Stimulated activated CD8-positive, alpha-beta memory T cell treated with anti-CD3 and anti-CD28 coated beads, Interleukin-4, amount 100 ng/mL, for 48 hours (primary cell): ENCODE data around the gene NOXA1.
"Not testable (repeated sequence)": the region's sequence is repeated elsewhere in the genome, so short reads cannot be mapped to it uniquely, and the experiment has no call there.

Experiments used
- DNase-seq: peaks from one replicate; pipeline ENCODE4 v3.0.0-alpha.2; 2020

NOXA1 gene

DNA sequence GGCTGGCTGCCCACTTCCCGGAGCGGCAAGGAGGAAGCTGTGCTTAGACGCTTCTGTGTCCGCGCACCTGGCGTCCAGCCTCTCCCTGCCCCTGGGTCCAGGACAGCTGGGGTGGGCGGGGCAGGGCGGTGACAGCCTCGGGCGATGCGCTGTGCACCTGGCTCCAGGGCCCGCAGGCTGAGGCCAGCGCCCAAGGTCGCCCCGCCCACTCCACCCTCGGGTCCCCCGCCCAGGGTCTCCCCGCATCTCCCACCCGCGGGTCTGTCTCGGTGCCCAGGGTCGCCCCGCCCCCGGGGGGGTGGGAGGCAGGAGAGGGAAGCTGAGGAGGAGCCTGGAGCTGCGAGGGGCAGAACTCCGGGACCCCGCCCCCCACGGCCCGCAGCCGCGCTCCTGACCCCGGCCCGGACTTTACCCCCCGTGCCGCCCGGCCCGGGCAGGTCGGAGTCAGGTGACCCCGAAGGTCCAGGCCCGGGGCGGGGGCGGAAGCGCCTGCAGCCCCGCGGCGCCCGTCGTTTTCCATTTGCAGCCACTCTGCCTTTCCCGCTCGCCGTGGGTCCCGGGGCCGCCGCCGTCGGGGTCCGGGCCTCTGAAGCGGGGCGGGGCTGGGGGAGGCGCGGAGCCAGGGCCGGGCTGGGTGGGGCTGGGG lies 18.2 kb downstream of the NOXA1 start, which contains the start of gene ENTPD8:
TSS of gene ENTPD8 (minus strand) at position 69 of the 646 bp plus-strand sequence. CDS start 3,072 bp downstream, outside the sequence.
- DNase-seq = no peak

DNA sequence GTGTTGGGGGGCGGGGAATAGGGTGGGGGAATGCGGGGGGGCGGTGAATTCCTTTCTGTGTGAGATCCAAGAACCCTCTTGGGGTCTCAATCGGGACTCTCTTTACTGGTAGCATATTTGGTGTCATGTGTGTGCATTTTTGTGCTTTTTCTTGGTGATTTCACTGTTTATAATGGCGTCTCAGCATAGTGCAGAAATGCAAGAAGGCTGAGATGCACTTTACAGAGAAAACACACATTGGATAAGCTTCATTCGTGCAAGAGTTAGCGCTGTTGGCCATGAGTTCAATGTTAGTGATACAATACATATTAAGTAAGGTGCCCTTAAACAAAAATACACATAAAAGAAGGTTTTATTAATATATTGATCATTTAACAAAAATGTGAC lies 18.7 kb downstream of the NOXA1 start:
- no peak for DNase-seq

DNA sequence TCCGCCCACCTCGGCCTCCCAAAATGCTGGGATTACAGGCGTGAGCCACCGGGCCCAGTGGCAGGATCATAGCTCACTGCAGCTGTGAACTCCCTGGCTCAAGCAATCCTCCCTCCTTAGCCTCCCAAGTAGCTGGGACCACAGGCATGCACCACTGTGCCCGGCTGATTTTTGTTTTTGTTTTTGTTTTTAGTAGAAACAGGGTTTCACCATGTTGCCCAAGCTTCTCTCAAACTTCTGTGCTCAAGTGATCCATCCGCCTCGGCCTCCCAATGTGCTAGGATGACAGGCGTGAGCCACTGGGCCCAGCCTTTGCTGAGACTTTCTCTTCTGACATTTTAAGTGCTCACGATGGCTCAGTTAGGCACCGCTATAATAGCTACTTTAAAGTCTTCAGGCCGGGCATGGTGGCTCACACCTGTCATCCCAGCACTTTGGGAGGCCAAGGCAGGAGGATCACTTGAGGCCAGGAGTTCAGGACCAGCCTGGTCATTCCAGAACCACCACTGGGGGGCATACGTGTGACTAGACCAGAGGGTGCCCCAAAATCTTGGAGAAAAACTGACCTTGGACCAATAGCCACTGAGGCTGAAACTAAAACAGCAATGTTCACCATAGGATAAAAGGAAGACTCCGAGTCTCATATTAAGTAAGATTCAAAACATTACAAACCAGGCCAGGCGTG lies 21.1 kb downstream of the NOXA1 start:
- DNase-seq = no peak

DNA sequence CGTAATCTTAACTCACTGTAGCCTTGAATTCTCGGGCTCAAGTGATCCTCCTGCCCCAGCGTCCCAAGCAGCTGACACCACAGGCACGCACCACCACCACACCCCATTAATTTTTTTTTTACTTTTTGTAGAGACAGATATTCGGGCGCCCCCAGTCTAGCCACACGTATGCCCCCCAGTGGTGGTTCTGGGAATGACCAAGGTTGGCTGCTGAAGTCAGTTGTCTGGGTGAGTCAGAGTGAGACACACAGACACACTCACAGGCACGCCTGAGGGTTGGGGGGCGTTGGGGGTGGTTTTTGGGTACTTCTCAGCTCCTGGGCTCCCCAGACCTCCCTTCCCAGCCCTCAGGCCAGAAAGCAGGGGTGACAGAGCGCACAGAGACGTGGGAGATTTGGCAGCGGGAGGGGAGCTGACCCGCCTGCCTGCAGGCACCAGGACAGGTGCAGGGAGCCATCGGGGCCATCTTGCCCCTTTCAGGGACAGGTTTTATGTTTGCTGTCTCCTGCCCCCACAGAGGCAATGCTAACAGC lies 22.1 kb downstream of the NOXA1 start:
- DNase-seq = peak; percentile 93

DNA sequence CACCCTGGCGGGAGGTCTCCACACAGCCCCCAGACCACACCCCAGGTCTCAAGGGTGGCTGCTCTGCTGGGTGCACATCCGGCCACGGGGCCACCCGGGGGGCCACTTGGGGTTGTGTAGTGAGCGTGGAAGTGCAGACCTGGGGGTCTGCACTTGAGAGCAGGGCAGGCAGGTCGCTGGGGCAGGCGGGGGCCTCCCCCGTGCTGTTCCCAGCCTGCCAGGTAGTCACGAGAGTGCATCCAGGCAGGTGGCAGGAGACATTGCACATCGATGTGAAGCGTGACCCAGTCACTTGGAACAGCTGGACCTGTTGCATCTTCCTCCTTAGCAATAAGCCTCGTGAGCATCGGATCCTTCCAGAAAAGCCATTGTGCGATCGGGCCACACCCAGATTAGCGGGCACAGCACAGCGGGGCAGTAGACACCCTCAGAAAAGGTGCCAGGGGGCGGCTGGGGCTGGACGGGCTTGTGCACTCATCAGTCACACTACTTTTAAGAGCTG lies 22.8 kb downstream of the NOXA1 start:
- DNase-seq = no peak

DNA sequence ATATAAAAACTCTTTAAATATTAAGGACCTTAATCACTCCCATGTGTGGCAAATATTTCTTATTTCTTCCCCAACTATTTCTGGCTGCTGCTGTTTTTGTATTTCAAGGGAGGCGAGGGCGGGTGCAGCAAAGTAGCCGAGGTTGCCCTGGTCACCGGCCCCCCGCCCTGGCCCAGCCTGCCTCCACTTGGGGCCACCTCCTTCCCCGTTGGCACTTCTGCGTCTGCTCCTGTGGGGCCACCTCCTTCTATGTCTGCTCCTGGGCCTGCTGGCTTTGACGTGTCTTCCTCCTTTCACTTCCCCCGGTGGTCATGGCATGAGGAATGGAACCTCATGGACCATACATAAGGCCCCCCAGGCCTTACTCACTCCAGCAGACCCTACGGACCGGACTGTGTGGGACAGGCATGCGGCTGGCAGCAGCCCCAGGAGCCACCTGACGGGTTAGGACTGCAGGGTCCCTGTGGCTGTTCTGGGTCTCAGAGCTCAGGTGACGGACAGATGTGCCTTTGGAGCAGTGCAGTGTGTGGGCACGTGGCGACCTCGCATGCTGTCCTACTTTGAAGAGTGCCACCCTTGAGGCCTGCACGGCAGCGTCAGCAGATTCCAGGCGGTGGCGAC lies 23.8 kb downstream of the NOXA1 start:
- DNase-seq = no peak

DNA sequence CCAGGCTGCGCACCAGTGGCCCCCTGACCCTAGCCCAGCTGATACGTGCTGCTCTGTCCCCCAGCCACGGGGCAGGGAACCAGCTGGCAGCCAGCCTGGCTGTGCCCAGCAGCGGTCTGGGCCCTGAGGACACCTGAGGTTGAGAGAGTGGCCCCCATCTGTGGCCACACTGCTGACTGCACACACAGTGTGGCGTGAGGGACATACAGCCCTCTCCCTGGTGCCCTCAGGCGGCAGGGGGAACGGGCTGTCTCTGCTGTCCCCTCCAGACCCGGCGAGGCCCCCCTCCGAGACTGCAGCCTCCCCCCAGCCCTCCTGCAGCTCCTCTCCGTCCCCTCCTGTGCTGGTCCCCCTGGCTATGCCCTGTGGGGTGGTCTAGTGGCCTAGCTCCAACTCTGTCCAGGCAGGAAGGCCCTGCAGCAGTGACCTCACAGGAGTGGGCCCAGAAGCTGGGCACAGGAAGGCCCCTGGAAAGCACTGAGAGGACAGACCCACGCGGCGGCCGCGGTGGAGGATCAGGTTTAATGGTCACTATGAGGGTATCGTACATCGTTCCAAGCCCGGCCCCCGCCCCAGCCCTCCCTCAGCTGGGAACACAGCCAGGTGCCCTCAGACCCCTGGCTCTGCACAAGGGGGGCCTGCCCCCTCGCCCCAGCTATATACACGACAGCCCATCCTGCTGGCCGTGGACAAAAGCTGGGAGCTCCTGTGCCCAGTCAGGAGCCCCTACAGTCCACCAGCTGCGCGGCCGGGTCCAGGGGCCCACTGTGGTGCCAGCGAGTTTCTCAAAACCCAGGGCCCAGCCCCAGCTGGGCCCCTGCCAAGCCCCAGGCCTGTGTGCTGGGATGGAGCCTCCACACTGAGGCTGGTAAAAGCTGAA lies 24.8 kb downstream of the NOXA1 start:
- DNase-seq = no peak

DNA sequence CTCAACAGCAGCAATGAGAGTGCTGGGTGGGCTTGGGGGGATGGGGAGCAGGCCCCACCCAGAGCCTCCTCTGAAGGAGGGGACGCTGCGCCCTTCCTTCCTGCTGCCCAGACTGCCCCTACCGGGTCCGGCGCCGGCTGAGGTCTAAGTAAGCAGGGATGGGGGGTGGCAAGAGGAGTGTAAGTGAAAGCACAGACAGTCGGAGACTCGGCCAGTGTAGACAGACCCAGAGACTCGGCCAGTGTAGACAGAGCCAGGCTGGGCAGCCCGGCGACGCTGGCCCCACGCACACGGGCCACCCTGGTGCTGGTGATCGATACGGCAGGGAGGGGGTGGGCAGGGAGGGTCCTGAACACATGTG lies 25.4 kb downstream of the NOXA1 start:
- DNase-seq = no peak

DNA sequence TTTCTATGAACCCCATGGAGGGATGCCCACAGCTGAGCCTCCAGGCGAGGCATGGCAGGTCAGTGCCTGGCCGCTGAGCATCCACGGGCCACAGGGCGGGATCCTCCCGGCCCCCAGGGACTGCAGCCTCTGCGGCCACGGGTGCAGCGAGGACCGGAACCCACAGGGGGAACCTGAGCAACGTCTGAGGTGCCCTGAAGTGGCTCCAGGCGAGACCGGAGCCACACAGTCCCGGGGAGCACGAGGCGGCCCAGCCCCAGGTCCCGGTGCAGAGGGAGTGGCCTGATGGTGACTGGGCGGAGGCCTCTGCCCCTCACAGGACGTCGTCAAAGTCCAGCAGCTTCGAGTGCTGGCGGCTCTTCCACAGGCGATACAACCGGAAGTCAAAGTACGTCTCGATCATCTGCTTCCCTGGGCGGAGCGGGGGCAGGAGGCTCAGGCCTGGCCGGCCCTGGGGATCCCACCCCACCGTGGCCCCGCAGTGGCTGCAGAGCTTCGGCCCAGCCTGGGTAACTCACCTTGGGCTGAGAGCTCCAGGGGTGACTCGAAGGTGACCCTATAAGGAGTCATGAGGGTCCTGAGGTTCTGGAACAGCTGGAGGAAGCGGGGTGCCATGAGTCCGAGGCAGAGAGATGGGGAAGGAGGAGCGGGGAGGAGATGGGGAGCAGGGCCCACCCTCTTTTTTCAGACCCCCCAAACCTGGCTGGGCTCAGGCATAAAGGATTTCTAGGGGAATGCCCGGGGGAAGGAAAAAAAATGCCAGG lies 26.1 kb downstream of the NOXA1 start:
- DNase-seq = no peak

DNA sequence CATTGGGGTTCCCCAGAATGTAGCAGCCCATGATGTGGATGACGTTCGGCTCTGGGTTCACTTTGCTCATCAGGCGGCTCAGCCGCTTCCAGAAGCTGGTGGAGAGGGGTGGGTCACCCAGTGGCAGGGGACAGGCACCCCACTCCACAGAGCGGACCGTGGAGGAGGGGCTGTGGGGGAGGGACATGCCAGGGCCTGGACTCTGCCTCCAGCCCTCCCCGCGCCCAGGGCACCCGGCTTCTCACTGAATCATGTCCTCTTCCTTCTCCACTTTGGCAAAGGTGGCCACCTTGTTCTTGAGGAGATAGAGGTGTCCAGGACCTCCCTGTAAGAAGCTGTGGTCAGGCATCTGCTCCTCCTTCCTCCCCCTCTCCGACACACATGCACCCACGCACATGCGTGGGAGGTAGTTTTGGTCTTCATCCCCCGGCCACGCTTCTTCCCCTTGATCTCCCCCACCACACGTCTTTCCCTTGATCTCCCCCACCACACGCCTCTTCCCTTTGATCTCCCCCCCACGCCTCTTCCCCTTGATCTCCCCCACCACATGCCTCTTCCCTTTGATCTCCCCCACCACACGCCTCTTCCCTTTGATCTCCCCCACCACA lies 26.8 kb downstream of the NOXA1 start:
- peak; percentile 47 for DNase-seq

DNA sequence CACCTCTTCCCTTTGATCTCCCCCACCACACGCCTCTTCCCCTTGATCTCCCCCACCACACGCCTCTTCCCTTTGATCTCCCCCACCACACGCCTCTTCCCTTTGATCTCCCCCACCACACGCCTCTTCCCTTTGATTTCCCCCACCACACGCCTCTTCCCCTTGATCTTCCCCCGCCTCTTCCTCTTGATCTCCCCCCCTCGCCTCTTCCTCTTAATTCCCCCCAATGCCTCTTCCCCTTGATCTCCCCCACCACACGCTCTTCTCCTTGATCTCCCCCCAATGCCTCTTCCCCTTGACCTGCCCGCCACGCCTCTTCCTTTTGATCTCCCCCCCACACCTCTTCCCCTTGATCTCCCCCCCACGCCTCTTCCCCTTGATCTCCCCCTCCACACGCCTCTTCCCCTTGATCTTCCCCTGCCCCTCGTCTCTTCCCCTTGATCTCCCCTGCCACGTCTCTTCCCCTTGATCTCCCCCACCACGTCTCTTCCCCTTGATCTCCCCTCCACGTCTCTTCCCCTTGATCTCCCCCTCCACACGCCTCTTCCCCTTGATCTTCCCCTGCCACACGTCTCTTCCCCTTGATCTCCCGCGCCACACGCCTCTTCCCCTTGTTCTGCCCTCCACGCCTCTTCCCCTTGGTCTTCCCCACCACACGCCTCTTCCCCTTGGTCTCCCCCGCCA lies 27.5 kb downstream of the NOXA1 start:
- not testable (repeated sequence) for DNase-seq

DNA sequence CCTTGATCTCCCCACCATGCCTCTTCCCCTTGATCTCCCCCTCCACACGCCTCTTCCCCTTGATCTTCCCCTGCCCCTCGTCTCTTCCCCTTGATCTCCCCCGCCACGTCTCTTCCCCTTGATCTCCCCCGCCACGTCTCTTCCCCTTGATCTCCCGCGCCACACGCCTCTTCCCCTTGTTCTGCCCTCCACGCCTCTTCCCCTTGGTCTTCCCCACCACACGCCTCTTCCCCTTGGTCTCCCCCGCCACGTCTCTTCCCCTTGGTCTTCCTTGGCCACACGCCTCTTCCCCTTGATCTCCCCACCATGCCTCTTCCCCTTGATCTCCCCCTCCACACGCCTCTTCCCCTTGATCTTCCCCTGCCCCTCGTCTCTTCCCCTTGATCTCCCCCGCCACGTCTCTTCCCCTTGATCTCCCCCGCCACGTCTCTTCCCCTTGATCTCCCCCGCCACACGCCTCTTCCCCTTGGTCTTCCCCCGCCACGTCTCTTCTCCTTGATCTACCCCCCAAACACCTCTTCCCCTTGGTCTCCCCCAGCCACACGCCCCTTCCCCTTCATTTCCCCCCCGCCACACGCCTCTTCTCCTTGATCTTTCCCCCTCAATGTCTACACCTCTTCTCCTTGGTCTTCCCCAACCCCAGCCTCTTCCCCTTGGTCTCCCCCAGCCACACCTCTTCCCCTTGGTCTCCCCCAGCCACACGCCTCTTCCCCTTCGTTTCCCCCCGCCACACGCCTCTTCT lies 28.2 kb downstream of the NOXA1 start:
- DNase-seq = not testable (repeated sequence)

DNA sequence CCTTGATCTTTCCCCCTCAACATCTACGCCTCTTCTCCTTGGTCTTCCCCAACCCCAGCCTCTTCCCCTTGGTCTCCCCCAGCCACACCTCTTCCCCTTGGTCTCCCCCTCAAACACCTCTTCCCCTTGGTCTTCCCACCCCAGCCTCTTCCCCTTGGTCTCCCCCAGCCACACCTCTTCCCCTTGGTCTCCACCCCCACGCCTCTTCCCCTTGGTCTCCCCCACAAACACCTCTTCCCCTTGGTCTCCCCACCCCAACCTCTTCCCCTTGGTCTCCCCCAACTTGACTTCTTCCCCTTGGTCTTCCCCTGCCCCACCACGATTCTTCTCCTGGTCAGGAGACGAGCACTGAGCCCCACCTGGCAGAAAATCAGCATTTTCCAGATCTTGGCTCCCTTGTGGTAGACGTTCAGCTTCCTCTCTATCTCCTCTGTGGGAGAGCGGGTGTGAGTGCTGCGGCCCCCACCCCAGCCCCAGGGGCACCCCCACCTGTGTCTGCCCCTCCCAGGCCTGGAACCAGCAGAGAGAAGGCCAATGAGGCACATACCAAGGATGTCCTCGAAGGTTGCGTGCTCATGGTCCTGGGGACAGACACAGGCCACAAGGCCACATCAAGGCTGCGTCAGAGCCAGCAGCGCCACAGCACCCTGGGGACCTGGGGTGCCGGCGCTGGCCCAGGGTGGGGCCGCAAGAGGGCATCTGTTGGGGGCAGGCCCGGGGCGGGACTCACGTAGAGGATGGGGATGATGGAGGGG lies 29.0 kb downstream of the NOXA1 start:
- no peak for DNase-seq

DNA sequence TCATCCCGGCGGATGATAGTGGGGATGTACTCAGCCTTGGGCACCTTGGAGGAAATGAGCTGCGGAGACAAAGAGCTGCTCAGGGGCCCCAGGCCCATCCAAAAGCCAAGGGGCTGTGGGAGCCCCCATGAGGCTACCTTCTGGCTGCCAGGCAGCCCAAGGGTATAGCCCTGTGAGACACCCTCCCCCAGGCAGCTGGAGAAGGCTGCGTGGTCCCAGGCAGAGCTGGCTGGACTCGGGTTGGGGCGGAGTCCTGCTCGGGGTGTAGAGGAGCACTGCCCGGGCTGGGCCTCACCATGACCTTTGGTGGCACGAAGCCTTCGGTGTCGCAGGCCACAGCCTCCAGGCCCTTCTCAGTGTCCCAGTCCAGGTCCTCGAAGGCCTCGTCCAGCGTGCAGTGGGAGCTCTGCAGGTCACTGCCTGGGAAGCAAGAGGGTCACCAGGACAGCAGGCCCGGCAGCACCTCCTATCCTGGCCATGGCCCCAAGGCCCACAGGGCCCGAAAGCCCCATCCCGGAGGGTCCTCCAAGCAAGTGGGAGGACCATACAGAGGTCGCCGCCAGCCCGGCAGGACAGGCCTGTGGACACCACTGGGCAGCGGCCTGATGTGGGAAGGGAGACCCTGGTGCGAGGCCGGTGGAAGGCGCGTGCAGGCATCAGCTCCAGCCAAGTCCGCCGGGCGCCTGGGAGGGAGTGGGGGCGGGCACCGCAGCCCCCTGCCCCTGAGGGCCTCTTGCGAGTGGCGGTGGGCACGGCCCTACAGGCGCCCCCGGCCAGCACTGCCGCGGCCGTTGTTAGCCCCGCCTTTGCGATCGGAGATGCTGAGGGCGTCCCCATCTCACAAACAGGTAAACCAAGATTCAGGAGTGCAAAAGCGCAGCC lies 29.8 kb downstream of the NOXA1 start:
- no peak for DNase-seq

DNA sequence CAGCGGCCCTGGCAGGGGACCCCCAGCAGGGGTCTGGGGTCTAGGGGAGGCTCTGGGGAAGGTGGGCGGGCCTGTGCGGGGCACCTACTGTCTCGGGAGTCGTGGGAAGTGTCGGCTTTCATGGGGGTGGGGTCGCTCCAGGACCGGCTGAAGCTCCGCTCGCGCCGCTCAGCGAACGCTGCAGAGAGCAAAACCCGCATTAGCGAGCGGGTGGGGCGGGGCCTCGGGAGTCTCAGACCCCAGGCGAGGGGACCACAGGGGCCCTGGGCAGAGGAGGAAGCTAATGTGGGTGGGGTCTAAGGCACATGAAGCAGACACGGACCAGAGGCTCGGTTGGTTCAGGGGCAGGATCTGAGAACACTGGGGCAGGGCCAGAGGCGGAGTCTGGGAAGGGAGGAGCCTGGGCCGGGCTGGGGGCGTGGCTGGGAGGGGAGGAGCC lies 30.5 kb downstream of the NOXA1 start:
- peak; percentile 80 for DNase-seq

DNA sequence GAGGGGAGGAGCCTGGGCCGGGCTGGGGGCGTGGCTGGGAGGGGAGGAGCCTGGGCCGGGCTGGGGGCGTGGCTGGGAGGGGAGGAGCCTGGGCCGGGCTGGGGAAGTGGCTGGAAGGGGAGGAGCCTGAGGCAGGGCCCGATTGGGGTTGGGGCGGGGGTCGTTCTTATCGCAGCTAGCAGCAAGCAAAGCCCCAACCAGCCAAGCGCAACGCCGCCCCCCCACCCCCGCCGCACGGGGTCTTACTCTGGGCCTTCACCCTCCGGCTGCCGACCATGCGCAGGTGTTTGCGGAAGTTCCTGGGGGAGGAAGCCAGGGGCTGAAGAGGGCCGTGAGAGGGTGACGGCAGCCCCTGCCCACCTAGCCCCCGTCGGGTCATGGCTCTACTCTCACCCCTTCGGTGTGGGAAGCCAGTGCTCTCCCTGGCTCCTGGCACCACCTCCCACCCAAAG lies 31.0 kb downstream of the NOXA1 start:
- DNase-seq = peak; percentile 61

DNA sequence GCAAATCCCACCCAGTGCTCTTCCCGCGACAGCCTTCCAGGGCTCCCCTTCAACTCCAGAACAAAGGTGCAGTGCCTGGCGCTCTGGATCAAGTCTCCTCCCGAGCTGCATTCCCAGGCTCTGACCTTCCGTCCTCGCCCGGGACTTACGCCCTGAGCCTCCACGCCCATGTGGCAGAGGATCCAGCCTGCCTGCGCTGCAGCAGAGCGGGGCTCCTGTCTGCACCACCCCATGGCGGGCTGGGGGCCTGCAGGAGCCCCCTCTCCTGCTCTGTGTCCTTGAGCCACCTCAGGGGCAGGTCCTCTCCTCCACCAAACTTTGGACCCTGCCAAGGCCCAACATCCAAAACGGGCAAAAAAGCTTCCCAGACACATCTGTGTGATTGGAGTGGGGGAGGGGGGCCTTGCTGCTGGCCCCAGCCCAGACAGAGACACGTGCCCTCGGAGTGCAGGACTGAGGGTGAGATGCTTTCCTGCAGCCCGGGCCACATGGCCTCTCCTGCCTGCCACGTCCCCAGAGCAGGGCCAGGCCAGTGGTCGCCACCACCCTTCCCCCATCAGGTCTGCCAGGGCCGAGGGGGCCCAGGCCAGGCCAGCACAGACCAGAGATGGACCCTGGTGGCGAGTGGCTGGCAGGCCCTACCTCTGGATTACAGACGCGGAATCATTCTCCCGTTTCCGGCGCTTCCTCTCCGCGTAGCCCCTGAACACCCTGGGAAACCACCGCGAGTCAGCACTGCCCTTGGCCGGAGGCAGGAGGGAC lies 31.6 kb downstream of the NOXA1 start:
- no peak for DNase-seq
